ENCODE measurements around the gene ACOXL. TPM values are rescaled to one million over a fixed set of nuclear protein-coding genes. Genes with fewer than 3 reads are reported as not detected.

The ACOXL gene
- total RNA-seq, 2 donors from 2014 or later, result 0.52 TPM; not detected in 1

DNA sequence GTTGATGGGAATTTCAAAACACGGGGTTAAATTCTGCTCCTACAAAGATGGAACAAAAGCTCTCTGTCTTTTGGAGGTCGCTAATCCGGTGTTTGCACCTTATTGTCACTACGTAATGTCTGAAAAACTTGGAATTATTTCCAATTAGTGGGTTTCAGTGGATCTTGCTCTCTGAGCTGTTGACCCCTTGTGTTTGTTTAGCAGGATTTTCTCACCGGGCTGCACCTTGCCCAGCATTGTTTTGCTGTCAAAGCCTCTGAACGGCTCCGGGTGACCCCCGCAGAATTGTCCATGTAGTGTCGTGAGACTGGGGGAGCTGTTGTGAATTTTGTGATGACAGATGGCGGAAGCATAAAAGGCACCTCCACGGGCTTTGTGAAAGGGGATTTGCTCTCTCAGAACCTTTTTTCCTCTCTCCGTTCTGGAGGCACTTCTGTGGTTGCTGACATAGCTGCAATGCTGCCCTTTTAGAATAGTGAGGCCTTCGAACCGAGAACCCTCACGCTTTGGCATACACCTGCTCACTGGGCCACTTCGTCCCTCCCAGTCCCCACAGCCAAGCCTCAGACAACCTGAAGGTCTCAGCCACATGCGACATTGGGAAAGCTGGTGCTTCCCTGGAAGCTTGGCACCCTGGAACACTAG lies 129.4 kb downstream of the ACOXL start:
- TF ChIP-seq POLR2A (IDR thresholded peaks at IDR 0.05), result no peak
- TF ChIP-seq, protein P1, sequence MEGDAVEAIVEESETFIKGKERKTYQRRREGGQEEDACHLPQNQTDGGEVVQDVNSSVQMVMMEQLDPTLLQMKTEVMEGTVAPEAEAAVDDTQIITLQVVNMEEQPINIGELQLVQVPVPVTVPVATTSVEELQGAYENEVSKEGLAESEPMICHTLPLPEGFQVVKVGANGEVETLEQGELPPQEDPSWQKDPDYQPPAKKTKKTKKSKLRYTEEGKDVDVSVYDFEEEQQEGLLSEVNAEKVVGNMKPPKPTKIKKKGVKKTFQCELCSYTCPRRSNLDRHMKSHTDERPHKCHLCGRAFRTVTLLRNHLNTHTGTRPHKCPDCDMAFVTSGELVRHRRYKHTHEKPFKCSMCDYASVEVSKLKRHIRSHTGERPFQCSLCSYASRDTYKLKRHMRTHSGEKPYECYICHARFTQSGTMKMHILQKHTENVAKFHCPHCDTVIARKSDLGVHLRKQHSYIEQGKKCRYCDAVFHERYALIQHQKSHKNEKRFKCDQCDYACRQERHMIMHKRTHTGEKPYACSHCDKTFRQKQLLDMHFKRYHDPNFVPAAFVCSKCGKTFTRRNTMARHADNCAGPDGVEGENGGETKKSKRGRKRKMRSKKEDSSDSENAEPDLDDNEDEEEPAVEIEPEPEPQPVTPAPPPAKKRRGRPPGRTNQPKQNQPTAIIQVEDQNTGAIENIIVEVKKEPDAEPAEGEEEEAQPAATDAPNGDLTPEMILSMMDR (IDR thresholded peaks at IDR 0.05), result no peak
- ATAC-seq, result no peak
- 35 to 38% methylated on average over 17 of the region's 17 CpGs for WGBS, 2 donors
- H3K36me3 ChIP-seq (replicated peaks in 1 of 2; ENCODE audit: insufficient read depth in 1 of 2, low read depth in 2 of 2), result no peaks in the 10 kb centered on the region
- no peaks in the 10 kb centered on the region for H3K27me3 ChIP-seq
- no peaks in the 10 kb centered on the region for H3K4me1 ChIP-seq
- H3K27ac ChIP-seq, result no peak overlapping the region
- no peak for DNase-seq
- H3K4me3 ChIP-seq, result no peak overlapping the region
- intact Hi-C loops (cut with DNase I), result no loop called here
- H3K9me3 ChIP-seq, result no peaks in the 10 kb centered on the region

DNA sequence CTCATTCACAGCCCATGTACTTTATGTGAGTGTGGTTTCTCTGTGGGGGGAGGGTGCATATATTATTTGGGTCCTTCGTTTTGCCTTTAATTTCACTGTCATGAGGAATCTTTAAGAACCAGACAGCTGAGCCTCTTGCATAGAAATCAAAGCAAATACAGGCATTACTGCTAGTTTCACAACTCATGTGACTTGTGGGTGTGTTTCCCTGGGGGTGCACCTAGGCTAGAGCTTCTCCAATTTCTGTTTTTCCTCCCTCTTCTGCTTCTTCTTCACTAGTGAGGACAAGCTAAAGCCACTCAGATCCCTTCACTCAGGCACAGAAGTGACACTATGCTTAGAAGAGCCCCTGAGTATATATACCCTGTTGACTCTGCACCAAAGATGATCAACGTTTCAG lies 131.4 kb downstream of the ACOXL start:
- H3K9me3 ChIP-seq, result no peaks in the 10 kb centered on the region
- no peak overlapping the region for H3K27ac ChIP-seq
- intact Hi-C loops (cut with DNase I), result no loop called here
- no peak overlapping the region for H3K4me3 ChIP-seq
- H3K4me1 ChIP-seq, result no peaks in the 10 kb centered on the region
- ATAC-seq (no peak), DNase-seq (no peak)
- no peaks in the 10 kb centered on the region for H3K36me3 ChIP-seq (replicated peaks in 1 of 2; ENCODE audit: insufficient read depth in 1 of 2, low read depth in 2 of 2)
- H3K27me3 ChIP-seq, result no peaks in the 10 kb centered on the region
- TF ChIP-seq POLR2A (IDR thresholded peaks at IDR 0.05), result no peak
- TF ChIP-seq, protein P1 (IDR thresholded peaks at IDR 0.05), result no peak
- WGBS, 2 donors, result 64 to 96% methylated on average over 2 of the region's 2 CpGs

DNA sequence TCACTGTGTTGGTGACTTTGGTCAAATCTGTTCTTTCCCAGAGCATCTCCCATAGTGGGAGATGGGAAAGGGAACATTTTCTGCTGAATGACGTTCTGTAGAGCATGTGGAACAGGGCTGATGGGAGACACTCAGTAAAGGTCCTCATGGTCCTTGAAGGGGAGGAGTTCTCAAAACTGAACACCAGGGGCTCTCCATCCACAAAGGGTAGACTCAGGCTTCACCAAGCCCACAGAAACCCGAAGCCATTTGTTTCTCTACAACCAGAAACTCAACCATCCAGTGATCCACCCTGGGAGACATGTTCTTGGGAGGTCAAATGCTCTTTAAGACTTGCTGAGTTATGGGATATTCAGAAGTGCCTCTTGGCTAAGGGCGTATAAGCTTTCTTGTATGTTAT lies 131.8 kb downstream of the ACOXL start:
- 59 to 67% methylated on average over 3 of the region's 3 CpGs for WGBS, 2 donors
- H3K36me3 ChIP-seq (replicated peaks in 1 of 2; ENCODE audit: insufficient read depth in 1 of 2, low read depth in 2 of 2), result no peaks in the 10 kb centered on the region
- H3K4me3 ChIP-seq, result no peak overlapping the region
- H3K27ac ChIP-seq, result no peak overlapping the region
- H3K9me3 ChIP-seq, result no peaks in the 10 kb centered on the region
- DNase-seq (no peak), ATAC-seq (no peak)
- TF ChIP-seq, protein P1 (IDR thresholded peaks at IDR 0.05), result no peak
- no peak for TF ChIP-seq POLR2A (IDR thresholded peaks at IDR 0.05)
- intact Hi-C loops (cut with DNase I), result no loop called here
- no peaks in the 10 kb centered on the region for H3K4me1 ChIP-seq
- no peaks in the 10 kb centered on the region for H3K27me3 ChIP-seq

DNA sequence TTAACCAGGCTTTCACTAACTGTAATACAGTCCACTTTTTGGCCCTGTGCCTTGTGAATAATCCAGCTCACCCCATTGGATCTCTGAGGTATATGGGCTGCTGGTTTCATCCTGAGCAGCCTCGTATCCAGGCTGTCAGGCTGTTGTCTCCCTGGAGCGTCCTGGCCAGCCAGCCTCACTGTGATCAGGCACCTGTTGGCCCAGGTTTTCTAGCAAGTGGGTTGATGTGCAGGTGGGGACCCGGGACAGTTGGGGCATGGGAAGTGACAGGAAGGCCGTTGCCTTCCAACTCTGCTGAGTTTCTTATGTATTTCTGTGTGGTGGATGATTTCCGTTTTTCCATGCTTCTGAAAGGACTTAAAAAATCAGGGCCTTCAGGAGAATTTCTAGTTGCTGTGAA lies 132.4 kb downstream of the ACOXL start:
- no peak overlapping the region for H3K4me3 ChIP-seq
- ATAC-seq, result no peak
- no peak overlapping the region for H3K27ac ChIP-seq
- intact Hi-C loops (cut with DNase I), result no loop called here
- 67 to 80% methylated on average over 5 of the region's 5 CpGs for WGBS, 2 donors
- H3K27me3 ChIP-seq, result no peaks in the 10 kb centered on the region
- no peaks in the 10 kb centered on the region for H3K4me1 ChIP-seq
- no peaks in the 10 kb centered on the region for H3K9me3 ChIP-seq
- H3K36me3 ChIP-seq (replicated peaks in 1 of 2; ENCODE audit: insufficient read depth in 1 of 2, low read depth in 2 of 2), result no peaks in the 10 kb centered on the region
- TF ChIP-seq, protein P1 (IDR thresholded peaks at IDR 0.05), result no peak
- no peak for TF ChIP-seq POLR2A (IDR thresholded peaks at IDR 0.05)
- no peak for DNase-seq

DNA sequence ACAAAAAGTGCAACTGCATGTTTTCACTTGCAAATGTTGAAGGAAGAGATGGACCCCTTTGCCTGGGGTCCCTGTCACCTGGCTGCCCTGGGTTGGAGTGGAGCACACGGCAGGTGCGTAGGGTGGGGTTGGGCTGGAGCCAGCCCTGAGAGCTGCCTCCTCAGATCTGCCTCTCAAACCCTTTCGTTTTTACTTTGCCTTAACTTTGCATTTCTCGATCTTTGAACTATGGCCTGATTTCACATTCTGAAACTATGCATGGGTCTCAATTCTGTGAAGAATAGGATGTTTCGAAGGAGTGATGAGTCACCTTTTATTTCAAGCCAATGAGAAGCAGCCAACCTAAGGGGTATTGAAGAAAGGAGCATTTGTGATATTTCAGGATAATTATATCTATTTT lies 132.8 kb downstream of the ACOXL start:
- no peaks in the 10 kb centered on the region for H3K36me3 ChIP-seq (replicated peaks in 1 of 2; ENCODE audit: insufficient read depth in 1 of 2, low read depth in 2 of 2)
- ATAC-seq (no peak), DNase-seq (no peak)
- intact Hi-C loops (cut with DNase I), result no loop called here
- H3K9me3 ChIP-seq, result no peaks in the 10 kb centered on the region
- 64 to 77% methylated on average over 5 of the region's 5 CpGs for WGBS, 2 donors
- H3K4me3 ChIP-seq, result no peak overlapping the region
- no peaks in the 10 kb centered on the region for H3K4me1 ChIP-seq
- H3K27ac ChIP-seq, result no peak overlapping the region
- TF ChIP-seq, protein P1 (IDR thresholded peaks at IDR 0.05), result no peak
- TF ChIP-seq POLR2A (IDR thresholded peaks at IDR 0.05), result no peak
- no peaks in the 10 kb centered on the region for H3K27me3 ChIP-seq

All from body of pancreas (tissue), 4 donors.